ENCODE measurements around the gene TAMALIN. TPM values are rescaled to one million over a fixed set of nuclear protein-coding genes. Genes with fewer than 3 reads are reported as not detected.
A peak's percentile ranks its signal among the peaks of the same experiment; 100 is the strongest.

TAMALIN gene
- polyA plus RNA-seq, 10 donors: 13.3 to 21.0 (median 15.9) TPM

- peak in 1 of 3 donors; percentile 35 for DNase-seq
Observed at GRCh38 chr12:52052468-52053186, 45.9 kb downstream of the TAMALIN start.

GRCh38 chr12:52053536-52054209 is 46.9 kb downstream of the TAMALIN start:
- DNase-seq: peak in 1 of 3 donors; percentile 42

DNA sequence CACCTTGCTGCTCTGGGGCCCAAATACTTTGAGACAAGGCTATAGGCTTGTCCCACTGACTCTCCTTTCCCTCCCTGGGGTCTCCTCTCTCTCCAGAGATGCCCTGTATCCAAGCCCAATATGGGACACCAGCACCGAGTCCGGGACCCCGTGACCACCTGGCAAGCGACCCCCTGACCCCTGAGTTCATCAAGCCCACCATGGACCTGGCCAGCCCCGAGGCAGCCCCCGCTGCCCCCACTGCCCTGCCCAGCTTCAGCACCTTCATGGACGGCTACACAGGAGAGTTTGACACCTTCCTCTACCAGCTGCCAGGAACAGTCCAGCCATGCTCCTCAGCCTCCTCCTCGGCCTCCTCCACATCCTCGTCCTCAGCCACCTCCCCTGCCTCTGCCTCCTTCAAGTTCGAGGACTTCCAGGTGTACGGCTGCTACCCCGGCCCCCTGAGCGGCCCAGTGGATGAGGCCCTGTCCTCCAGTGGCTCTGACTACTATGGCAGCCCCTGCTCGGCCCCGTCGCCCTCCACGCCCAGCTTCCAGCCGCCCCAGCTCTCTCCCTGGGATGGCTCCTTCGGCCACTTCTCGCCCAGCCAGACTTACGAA is 47.6 kb downstream of the TAMALIN start:
- DNase-seq: no peak

- DNase-seq: no peak
Observed at GRCh38 chr12:52054833-52055730, 48.3 kb downstream of the TAMALIN start.

GRCh38 chr12:52055731-52056711 is 49.3 kb downstream of the TAMALIN start:
- no peak for DNase-seq

- DNase-seq: peak in 1 of 3 donors; percentile 66
Observed at GRCh38 chr12:52056801-52057637, 50.3 kb downstream of the TAMALIN start.

- DNase-seq: peak in 1 of 3 donors; percentile 9
Observed at GRCh38 chr12:52057638-52058576, 51.2 kb downstream of the TAMALIN start.

GRCh38 chr12:52058631-52059361 is 52.0 kb downstream of the TAMALIN start:
- DNase-seq: peak in 1 of 3 donors; percentile 68

GRCh38 chr12:52059582-52060497 is 53.1 kb downstream of the TAMALIN start:
- peak in 1 of 3 donors; percentile 60 for DNase-seq

DNA sequence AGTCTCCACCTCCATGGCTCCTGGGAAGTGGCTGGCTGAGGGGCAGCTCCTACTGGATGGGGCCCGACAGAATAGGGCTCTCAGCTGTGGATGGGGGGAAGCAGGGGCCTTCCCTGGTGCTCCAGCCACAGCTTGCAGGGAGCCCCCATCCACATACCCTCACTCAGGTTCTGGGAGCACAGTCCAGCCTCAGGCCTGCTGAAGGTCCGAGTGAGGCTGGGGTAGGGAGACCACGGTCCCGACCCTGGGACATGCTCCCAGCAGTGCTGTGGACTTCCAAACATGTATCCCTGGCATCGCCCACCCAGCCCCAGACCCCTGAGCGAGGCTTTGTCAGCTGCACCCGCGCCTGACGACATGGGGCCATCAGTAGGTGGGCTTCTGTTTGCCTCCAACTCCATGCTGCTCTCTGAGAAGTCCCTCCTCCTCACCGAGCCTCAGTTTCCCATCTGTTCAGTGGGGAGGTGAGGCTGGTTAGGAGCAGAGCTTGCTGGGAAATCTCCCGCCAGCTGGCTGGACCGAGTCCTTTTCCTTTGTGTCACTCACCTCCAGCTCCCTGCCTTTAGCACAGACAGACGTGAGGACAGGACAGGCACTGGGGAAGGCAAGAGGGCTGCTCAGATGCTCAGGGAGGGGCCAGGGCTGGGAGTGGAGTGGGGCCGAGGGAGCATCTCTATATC is 53.9 kb downstream of the TAMALIN start:
- DNase-seq: peak in 1 of 3 donors; percentile 23

DNA sequence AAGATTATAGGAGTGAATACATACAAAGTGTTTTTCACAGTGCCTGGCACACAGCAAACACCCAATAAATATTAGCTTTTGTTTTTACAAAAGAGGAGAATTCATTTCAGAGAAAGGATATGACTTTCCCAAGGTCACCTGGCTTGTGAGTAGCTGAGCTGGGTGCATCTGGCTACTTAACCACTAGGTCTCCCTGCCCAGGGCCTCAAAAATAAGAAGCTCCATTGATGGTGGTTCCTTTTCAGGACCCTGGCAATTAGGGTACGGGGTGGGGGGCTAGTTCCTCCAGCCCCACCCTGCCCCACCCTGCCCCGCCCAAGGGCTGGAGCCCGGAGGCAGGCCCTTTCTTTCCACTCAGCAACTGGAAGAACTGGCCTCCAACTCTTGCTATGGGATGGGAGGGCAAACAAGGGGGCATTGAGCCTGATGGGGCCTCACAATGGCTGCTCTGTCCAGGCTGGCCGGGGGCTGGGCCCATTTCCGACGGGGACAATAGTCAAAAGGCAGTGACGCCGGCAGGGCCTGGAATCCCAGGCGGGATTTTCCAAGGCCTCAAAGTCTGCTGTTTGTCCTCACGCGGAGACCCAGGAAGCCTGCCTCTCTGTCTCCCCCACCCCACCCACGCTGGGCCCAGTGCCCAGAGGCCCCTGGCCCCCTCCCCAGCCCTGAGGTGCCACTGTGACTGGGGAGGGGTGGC is 54.9 kb downstream of the TAMALIN start:
- DNase-seq: peak in 1 of 3 donors; percentile 20

DNA sequence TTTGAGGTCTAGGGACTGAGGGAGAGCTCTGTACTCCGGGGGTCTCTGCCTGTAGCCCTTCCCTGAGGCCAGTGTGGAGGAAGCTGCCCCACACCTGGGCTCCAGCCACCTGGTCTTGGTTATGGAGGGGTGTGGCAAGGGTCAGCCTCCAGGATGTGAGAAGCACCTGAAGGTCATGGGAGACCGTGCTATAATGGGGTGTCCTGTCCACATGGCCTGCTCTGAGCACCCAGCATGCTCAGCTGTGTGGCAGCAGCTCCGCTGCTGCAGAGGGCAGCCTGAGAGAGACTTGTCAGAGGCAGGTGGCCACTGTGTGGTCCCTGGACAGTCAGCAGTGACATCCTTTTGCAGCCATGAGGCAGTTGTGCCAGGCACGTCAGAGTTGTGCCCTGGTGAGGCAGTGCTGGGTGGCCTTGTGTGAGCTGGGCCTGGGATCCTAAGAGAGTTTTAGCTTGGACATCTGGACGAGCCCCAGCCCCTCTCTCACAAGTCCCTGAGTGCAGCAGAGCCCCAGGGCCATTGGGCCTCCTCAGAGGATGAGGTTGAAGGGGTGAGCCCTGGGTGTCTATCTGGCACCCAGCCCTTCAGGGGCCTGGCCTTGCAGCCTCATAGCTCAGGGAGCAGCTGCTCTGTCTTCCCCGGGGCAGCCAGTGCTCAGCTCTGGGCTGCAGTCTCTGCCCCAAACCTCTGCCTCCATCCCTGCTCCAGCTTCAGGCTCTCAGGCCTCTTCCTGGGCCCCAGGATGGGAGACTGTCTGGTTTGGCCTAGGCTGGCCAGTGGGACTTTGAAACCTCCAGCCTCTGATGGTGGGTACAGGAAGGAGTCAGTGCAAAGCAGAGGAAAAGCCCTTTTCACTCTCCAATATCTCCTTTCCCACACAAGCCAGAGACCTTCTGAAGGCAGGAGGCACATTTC is 55.7 kb downstream of the TAMALIN start:
- DNase-seq: peak in 1 of 3 donors; percentile 57

DNA sequence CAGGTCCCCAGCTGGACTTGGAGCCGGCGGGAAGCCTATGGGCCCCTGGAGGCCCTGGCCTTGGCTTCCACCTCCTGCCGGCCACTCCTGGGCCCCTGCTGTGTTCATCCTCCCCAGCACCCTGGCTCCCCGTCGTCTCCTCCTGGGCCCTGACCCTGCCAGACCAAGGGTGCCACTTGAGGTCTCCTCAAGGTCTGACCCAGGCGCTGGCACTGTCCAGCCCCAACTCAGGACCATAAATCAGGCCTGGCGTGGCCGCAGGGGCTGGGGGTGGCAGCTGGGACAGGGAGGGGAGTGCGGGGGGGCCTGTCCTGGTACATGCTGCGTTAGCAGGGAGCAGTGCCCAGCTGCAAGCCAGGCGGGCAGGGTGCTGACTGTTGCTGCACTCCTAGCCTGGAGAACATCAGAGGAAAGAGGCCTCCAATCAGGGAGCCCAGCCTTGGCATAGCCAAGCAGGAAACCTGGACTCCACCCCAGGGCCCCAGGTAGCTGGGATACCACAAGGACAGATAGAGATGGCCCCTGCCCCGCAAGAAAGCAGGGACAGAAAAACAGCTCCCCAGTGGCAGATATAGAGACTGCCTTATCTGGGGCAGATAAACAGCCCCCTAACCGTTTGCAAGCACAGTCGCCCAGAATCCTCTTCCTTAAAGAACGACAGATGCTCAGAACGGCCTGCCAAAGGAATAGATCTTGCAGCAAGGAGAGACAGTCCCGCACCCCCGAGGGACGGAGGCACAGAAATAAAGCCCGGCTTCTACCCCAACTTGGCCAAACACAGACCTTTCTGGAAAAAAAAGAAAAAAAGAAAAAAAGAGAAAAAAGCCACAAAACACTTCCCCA is 56.6 kb downstream of the TAMALIN start:
- DNase-seq: peak in 1 of 3 donors; percentile 36

Data from muscle of back (tissue), 11 donors.